SK-N-SH treated with all-trans-retinoic acid at 6 μM for 48 hours (cell line): ENCODE results near the gene TRIM37.

Source experiments
- ARNTL ChIP-seq: fragments of 450-650 bp; formaldehyde crosslinking; IDR thresholded peaks from 2 replicates; pipeline ENCODE4 v1.5.0; 2020; ENCODE audit warnings: low read depth, mild to moderate bottlenecking, moderate library complexity, borderline replicate concordance
- CREB5 ChIP-seq: fragments of 250-450 bp; sonication (Bioruptor Pico); IDR thresholded peaks from 2 replicates; pipeline ENCODE4 v1.5.1; 2020; ENCODE audit warnings: low read depth, mild to moderate bottlenecking, moderate library complexity
- ISL1 ChIP-seq: fragments of 250-450 bp; sonication (Bioruptor Pico); IDR thresholded peaks from 2 replicates; pipeline ENCODE4 v2.1.2; 2022; ENCODE audit warnings: mild to moderate bottlenecking, moderate library complexity
- OSR1 ChIP-seq: fragments of 250-450 bp; sonication (Bioruptor Pico); IDR thresholded peaks from 2 replicates; pipeline ENCODE4 v1.8.0; 2022; ENCODE audit warnings: moderate library complexity, mild to moderate bottlenecking, inconsistent platforms
- PATZ1 ChIP-seq: fragments of 250-450 bp; sonication (Bioruptor Pico); IDR thresholded peaks from 2 replicates; pipeline ENCODE4 v1.8.0; 2020; ENCODE audit warnings: mild to moderate bottlenecking, moderate library complexity, borderline replicate concordance
- ZNF565 ChIP-seq: fragments of 450-650 bp; formaldehyde crosslinking; conservative IDR thresholded peaks from 2 replicates; pipeline ENCODE4 v1.5.0; 2020; ENCODE audit warnings: low read depth, mild to moderate bottlenecking, moderate library complexity

GRCh38 chr17:59121901-59122480 lies 15.3 kb upstream of the TRIM37 start:
- TF ChIP-seq ARNTL (CRISPR knock-in tag) (no peak), PATZ1 (CRISPR knock-in tag) (no peak), CREB5 (no peak), ZNF565 (CRISPR knock-in tag) (no peak), ISL1 (CRISPR knock-in tag) (no peak), OSR1 (no peak)
